K562 treated with DMSO at 1 percent for 48 hours (cell line): ENCODE results near the gene CYP27C1. TPM values are rescaled to one million over a fixed set of nuclear protein-coding genes. Genes with fewer than 3 reads are reported as not detected.

ENCODE experiments used
- total RNA-seq: library from RNA; unstranded; fragments of 300-600 nt; gene quantifications from 2 replicates; pipeline ENCODE4 v1.2.3, GENCODE V29; 2022; ENCODE audit warnings: low replicate concordance; ENCODE audit errors: extremely low read depth

Gene CYP27C1, protein sequence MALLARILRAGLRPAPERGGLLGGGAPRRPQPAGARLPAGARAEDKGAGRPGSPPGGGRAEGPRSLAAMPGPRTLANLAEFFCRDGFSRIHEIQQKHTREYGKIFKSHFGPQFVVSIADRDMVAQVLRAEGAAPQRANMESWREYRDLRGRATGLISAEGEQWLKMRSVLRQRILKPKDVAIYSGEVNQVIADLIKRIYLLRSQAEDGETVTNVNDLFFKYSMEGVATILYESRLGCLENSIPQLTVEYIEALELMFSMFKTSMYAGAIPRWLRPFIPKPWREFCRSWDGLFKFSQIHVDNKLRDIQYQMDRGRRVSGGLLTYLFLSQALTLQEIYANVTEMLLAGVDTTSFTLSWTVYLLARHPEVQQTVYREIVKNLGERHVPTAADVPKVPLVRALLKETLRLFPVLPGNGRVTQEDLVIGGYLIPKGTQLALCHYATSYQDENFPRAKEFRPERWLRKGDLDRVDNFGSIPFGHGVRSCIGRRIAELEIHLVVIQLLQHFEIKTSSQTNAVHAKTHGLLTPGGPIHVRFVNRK
- total RNA-seq = not detected in 2 replicates

DNA sequence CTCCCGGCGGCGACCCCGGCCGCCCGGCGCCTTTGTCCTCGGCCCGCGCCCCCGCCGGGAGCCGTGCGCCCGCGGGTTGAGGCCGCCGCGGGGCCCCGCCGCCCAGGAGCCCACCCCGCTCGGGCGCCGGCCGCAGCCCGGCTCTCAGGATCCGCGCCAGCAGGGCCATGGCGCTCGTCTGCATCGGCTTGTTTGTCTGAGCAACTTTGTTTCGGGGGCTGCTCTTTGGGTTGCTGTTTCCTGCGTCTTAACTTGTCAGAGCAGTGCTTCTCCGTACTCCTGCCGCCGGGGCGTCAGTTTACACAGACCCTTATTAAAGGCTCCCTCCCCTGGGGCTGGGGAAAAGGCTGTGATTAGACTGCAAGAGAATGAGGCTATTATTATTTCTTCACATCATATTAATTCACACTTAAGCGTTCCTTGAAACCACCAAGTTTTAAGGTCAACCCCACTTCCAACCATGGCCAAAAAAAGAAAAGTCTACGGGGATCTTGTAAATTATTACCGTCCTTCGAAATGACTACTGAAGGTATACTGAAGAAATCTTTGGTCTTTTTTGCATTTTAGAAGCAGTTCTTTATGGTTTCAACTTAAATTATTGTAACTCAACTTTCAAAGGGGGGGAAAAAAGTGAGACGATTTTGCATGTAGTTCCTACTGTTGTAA, at the start of gene CYP27C1:
Gene CYP27C1 (minus strand): TSS at position 198 of the 666 bp plus-strand sequence. CDS start 29 bp downstream, at position 169.

Other genes starting within 250 kb of the CYP27C1 start
- gene BIN1, start 113.1 kb downstream of the CYP27C1 start, total RNA-seq = not detected in 2 replicates
- gene ERCC3, start 73.8 kb upstream of the CYP27C1 start, total RNA-seq = not detected in 2 replicates
- not detected in 2 replicates for gene MAP3K2, start 167.7 kb upstream of the CYP27C1 start, total RNA-seq
- gene PROC, start 198.1 kb upstream of the CYP27C1 start, total RNA-seq = not detected in 2 replicates